K562 (cell line): ENCODE results near the gene RMP24.

ENCODE experiments used
- ATAC-seq: fragments of 200-7000 bp; cut with Tn5 transposase; 3 replicates; pipeline ENCODE4 v1.9.1; 2020; ENCODE audit warnings: moderate library complexity
- BruUV-seq: library from RNA; stranded (reverse); fragments of 400-500 nt; replicated peaks from 2 replicates; lab custom pipeline; 2021; lab: Mats Ljungman, UMichigan
- CTCF ChIA-PET: fragments of 300-600 bp; formaldehyde crosslinking; extraction: SDS; loops from one replicate; lab custom pipeline; 2021; ENCODE audit warnings: low intra/inter-chr PET ratio; lab: Yijun Ruan, JAX
- POLR2A ChIA-PET: fragments of 300-600, 350-650 bp; sonication (Branson Sonifier 250); formaldehyde crosslinking; extraction: SDS; loops from one replicate; lab custom pipeline; 2021; ENCODE audit warnings: antibody characterized with exemption, inconsistent platforms; lab: Yijun Ruan, JAX
- DNase-seq, 4 experiments: peaks; one replicate each; pipeline versions ENCODE4 v3.0.0 to v3.0.0-alpha.2; 2011 to 2018; ENCODE audit warnings: low spot score in 3 of 4, mixed read lengths in 3 of 4; ENCODE audit errors: extremely low read depth in 1 of 4
- FAIRE-seq: peaks from 2 replicates; lab custom pipeline; 2011; peaks lifted over from hg19 to GRCh38; lab: Jason Lieb, UNC
- H2AFZ ChIP-seq: 2 replicates; pipeline ENCODE4 v1.6.0; 2011; ENCODE audit warnings: low read depth, low read length, control low read depth, inconsistent platforms
- H3K27ac ChIP-seq: fragments of 200-600 bp; 3 replicates; pipeline ENCODE4 v1.8.0; 2011; ENCODE audit warnings: low read depth, mild to moderate bottlenecking, control low read depth, inconsistent platforms, low read length, moderate library complexity, mixed read lengths; ENCODE audit errors: extremely low read depth
- H3K27me3 ChIP-seq, 2 experiments: fragments of 300-600 bp in 1 of 2; 2 replicates in 1 of 2; 3 replicates in 1 of 2; pipeline versions ENCODE4 v1.6.0 to v1.8.0; 2011; ENCODE audit warnings: inconsistent platforms in 2 of 2, low read length in 2 of 2, mild to moderate bottlenecking in 1 of 2, mixed read lengths in 1 of 2, moderate library complexity in 1 of 2; ENCODE audit not compliant: control insufficient read depth in 2 of 2, insufficient read depth in 2 of 2
- H3K36me3 ChIP-seq: fragments of 300-600 bp; 3 replicates; pipeline ENCODE4 v1.8.0; 2011; ENCODE audit warnings: mild to moderate bottlenecking, low read length, inconsistent platforms; ENCODE audit not compliant: control insufficient read depth, insufficient read depth
- H3K4me1 ChIP-seq, 2 experiments: fragments of 200-600 bp in 1 of 2; replicated peaks in 1 of 2; 2 replicates in 1 of 2; 3 replicates in 1 of 2; pipeline versions ENCODE4 v1.5.1 to v1.8.0; 2011; ENCODE audit warnings: inconsistent platforms in 2 of 2, low read length in 2 of 2, mild to moderate bottlenecking in 1 of 2, mixed read lengths in 1 of 2, moderate library complexity in 1 of 2; ENCODE audit not compliant: control insufficient read depth in 2 of 2, insufficient read depth in 2 of 2
- H3K4me2 ChIP-seq: 2 replicates; pipeline ENCODE4 v1.6.1; 2011; ENCODE audit warnings: low read length, control low read depth, inconsistent platforms, mixed read lengths; ENCODE audit not compliant: insufficient read depth
- H3K4me3 ChIP-seq: fragments of 200-600 bp; sonication (generic), shearing (Covaris generic); 2 replicates; pipeline ENCODE4 v1.5.1; 2016; ENCODE audit warnings: control low read depth, inconsistent platforms
- H3K79me2 ChIP-seq: fragments of 200-600 bp; 3 replicates; pipeline ENCODE4 v1.8.0; 2011; ENCODE audit warnings: low read length, inconsistent platforms; ENCODE audit not compliant: control insufficient read depth, insufficient read depth
- H3K9ac ChIP-seq, 2 experiments: 2 replicates each; pipeline versions ENCODE4 v1.6.0 to v1.6.1; 2011; ENCODE audit warnings: low read depth in 2 of 2, low read length in 2 of 2, control low read depth in 1 of 2, inconsistent platforms in 1 of 2, mild to moderate bottlenecking in 1 of 2, mixed read lengths in 1 of 2; ENCODE audit not compliant: insufficient read depth in 1 of 2
- H3K9me1 ChIP-seq: one replicate; pipeline ENCODE4 v1.6.0; 2011; ENCODE audit warnings: inconsistent platforms, mild to moderate bottlenecking, low read length, moderate library complexity; ENCODE audit not compliant: control insufficient read depth, insufficient read depth
- H3K9me3 ChIP-seq: replicated peaks from 2 replicates; pipeline ENCODE4 v1.5.1; 2011; ENCODE audit warnings: low read depth, low read length, inconsistent platforms; ENCODE audit not compliant: control insufficient read depth, insufficient read depth
- H4K20me1 ChIP-seq: replicated peaks from 2 replicates; pipeline ENCODE4 v1.6.1; 2011; ENCODE audit warnings: low read length, inconsistent platforms, mixed read lengths; ENCODE audit not compliant: control insufficient read depth, insufficient read depth
- ATF3 ChIP-seq, 2 experiments: fragments of 450-650 bp in 1 of 2; sonication (generic) in 1 of 2; formaldehyde crosslinking in 1 of 2; IDR thresholded peaks in 1 of 2; conservative IDR thresholded peaks in 1 of 2; 2 replicates each; pipeline versions ENCODE4 v1.6.1 to v1.8.1; 2016 to 2023; ENCODE audit warnings: mild to moderate bottlenecking in 2 of 2, moderate library complexity in 2 of 2, inconsistent platforms in 1 of 2, missing genetic modification reagents in 1 of 2
- ATF7 ChIP-seq: fragments of 450-650 bp; IDR thresholded peaks from 2 replicates; pipeline ENCODE4 v1.7.1; 2014; ENCODE audit warnings: mild to moderate bottlenecking, moderate library complexity
- CC2D1A ChIP-seq: fragments of 450-650 bp; IDR thresholded peaks from 2 replicates; pipeline ENCODE4 v1.6.1; 2017; ENCODE audit warnings: mild to moderate bottlenecking
- CEBPG ChIP-seq, 3 experiments: fragments of 200-800 bp in 1 of 3; sonication (Bioruptor generic) in 1 of 3; sonication (generic) in 1 of 3; formaldehyde crosslinking in 1 of 3; IDR thresholded peaks in 2 of 3; conservative IDR thresholded peaks in 1 of 3; 2 replicates each; pipeline versions ENCODE4 v1.6.1 to v1.8.0; 2016 to 2022; ENCODE audit warnings: missing compliant biosample characterization in 2 of 3, missing genetic modification characterization in 2 of 3, mild to moderate bottlenecking in 1 of 3, missing genetic modification reagents in 1 of 3
- JUND ChIP-seq, 2 experiments: IDR thresholded peaks; 2 replicates in 1 of 2; 3 replicates in 1 of 2; pipeline ENCODE4 v1.6.1; 2011; ENCODE audit warnings: borderline replicate concordance in 2 of 2, low read depth in 2 of 2, low read length in 2 of 2, improper control_type of control experiment in 1 of 2, missing biosample characterization in 1 of 2, missing genetic modification characterization in 1 of 2, missing genetic modification reagents in 1 of 2
- KDM1A ChIP-seq, 2 experiments: fragments of 450-650 bp; IDR thresholded peaks; 2 replicates each; pipeline ENCODE4 v1.6.1; 2016; ENCODE audit warnings: mild to moderate bottlenecking in 2 of 2
- LCOR ChIP-seq: sonication (generic); formaldehyde crosslinking; IDR thresholded peaks from 2 replicates; pipeline ENCODE4 v1.8.0; 2022; ENCODE audit warnings: mild to moderate bottlenecking, missing genetic modification reagents
- MTF1 ChIP-seq: fragments of 250-450 bp; sonication (Bioruptor Pico); IDR thresholded peaks from 2 replicates; pipeline ENCODE4 v1.9.0; 2021; ENCODE audit warnings: moderate library complexity, mild to moderate bottlenecking, inconsistent platforms, borderline replicate concordance
- NRF1 ChIP-seq, 2 experiments: fragments of 450-650 bp; IDR thresholded peaks in 1 of 2; conservative IDR thresholded peaks in 1 of 2; 2 replicates each; pipeline ENCODE4 v1.6.1; 2014; ENCODE audit warnings: mild to moderate bottlenecking in 2 of 2
- PCBP1 ChIP-seq: fragments of 200-400 bp; formaldehyde crosslinking; IDR thresholded peaks from 2 replicates; pipeline ENCODE4 v1.6.1; 2018; ENCODE audit warnings: mild to moderate bottlenecking, low read depth, low read length; ENCODE audit not compliant: poor library complexity, severe bottlenecking
- POLR2H ChIP-seq: IDR thresholded peaks from 2 replicates; pipeline ENCODE4 v1.6.1; 2016; ENCODE audit warnings: missing genetic modification characterization, low read depth, mild to moderate bottlenecking, control low read depth, missing compliant biosample characterization, moderate library complexity
- POLR3A ChIP-seq: IDR thresholded peaks from 2 replicates; pipeline ENCODE4 v1.6.1; 2011; ENCODE audit warnings: borderline replicate concordance, mild to moderate bottlenecking, moderate library complexity; ENCODE audit not compliant: insufficient read length, insufficient read depth; ENCODE audit errors: extremely low read depth
- PYGO2 ChIP-seq: fragments of 450-650 bp; IDR thresholded peaks from 2 replicates; pipeline ENCODE4 v1.6.1; 2016; ENCODE audit warnings: mild to moderate bottlenecking, missing genetic modification characterization, moderate library complexity, missing compliant biosample characterization
- RCOR1 ChIP-seq, 2 experiments: IDR thresholded peaks; 2 replicates each; pipeline ENCODE4 v1.6.1; 2012; ENCODE audit warnings: low read depth in 2 of 2, low read length in 2 of 2, borderline replicate concordance in 1 of 2, improper control_type of control experiment in 1 of 2
- SRF ChIP-seq, 2 experiments: fragments of 250-450, 450-650 bp in 1 of 2; sonication (Bioruptor Pico) in 1 of 2; sonication (generic) in 1 of 2; formaldehyde crosslinking; IDR thresholded peaks; 2 replicates each; pipeline versions ENCODE4 v1.5.0 to v1.5.1; 2020 to 2022; ENCODE audit warnings: mild to moderate bottlenecking in 1 of 2, missing genetic modification reagents in 1 of 2
- SUPT5H ChIP-seq: fragments of 450-650 bp; IDR thresholded peaks from 2 replicates; pipeline ENCODE4 v1.6.1; 2016
- TRIM24 ChIP-seq, 2 experiments: fragments of 450-650 bp; IDR thresholded peaks; 2 replicates each; pipeline ENCODE4 v1.6.1; 2016
- ZNF263 ChIP-seq: sonication (generic); formaldehyde crosslinking; IDR thresholded peaks from 2 replicates; pipeline ENCODE4 v1.8.0; 2022; ENCODE audit warnings: mild to moderate bottlenecking, missing genetic modification reagents, borderline replicate concordance
- ZNF324 ChIP-seq: fragments of 250-450 bp; sonication (Bioruptor Pico); IDR thresholded peaks from 2 replicates; pipeline ENCODE4 v1.4.0; 2020; ENCODE audit warnings: mild to moderate bottlenecking
- ZNF408 ChIP-seq: fragments of 250-450 bp; sonication (Bioruptor Pico); IDR thresholded peaks from 2 replicates; pipeline ENCODE4 v1.4.0; 2020; ENCODE audit warnings: low read depth, mild to moderate bottlenecking, moderate library complexity
- ZNF668 ChIP-seq: fragments of 250-450 bp; sonication (Bioruptor Pico); IDR thresholded peaks from 2 replicates; pipeline ENCODE4 v1.8.0; 2022; ENCODE audit warnings: mild to moderate bottlenecking, inconsistent platforms
- WGBS: fragments of 100-300 bp; shearing (Covaris generic); methylation state at CpG from one replicate; pipeline ENCODE4 v1.1.6; 2016; ENCODE audit warnings: low coverage, mixed read lengths; ENCODE audit not compliant: insufficient coverage; ENCODE audit errors: missing lambda C conversion rate; 5-methylcytosine and 5-hydroxymethylcytosine counted together
- in situ Hi-C: fragments of 300-500 bp; cut with MboI; formaldehyde crosslinking; loops from 4 replicates; pipeline ENCODE4 v1.15.0; 2018; ENCODE audit warnings: inconsistent platforms, mixed read lengths
- intact Hi-C: fragments of 100-400 bp; cut with micrococcal nuclease; formaldehyde crosslinking; loops from 2 replicates; pipeline ENCODE4 v1.14.2; 2022

Gene RMP24

GRCh38 chr18:35927430-35927829 is 45.0 kb upstream of the RMP24 start (continued):
- TF ChIP-seq ZNF263 (CRISPR knock-in tag) (no peak), ZNF668 (CRISPR knock-in tag) (no peak), KDM1A (IDR thresholded peaks at IDR 0.05) (no peak), CC2D1A (no peak), PCBP1 (no peak), SRF (CRISPR knock-in tag; IDR thresholded peaks at IDR 0.05) (no peak)

- no peak for DNase-seq
- Histone ChIP-seq H3K4me3 (no peak overlapping the region), H3K4me2 (no peak overlapping the region), H3K79me2 (no peaks in the 10 kb centered on the region), H3K9me1 (no peaks in the 10 kb centered on the region), H3K27me3 (no peaks in the 10 kb centered on the region), H3K4me1 (no peaks in the 10 kb centered on the region), H3K36me3 (no peaks in the 10 kb centered on the region), H4K20me1 (no peaks in the 10 kb centered on the region), H3K27ac (no peak overlapping the region), H3K9ac (no peak overlapping the region), H2AFZ (no peak overlapping the region), H3K9me3 (no peaks in the 10 kb centered on the region)
- WGBS = 0% methylated on average over 8 of the region's 8 CpGs
- FAIRE-seq = no peak
- in situ Hi-C loops (no loop called here), intact Hi-C loops (no loop called here)
- CTCF ChIA-PET = no interaction called here
- ATAC-seq = peak; percentile 45
- POLR2A ChIA-PET = no interaction called here
- BruUV-seq = no TSS peak
- TF ChIP-seq MTF1 = no peak
- TF ChIP-seq RCOR1 (IDR thresholded peaks at IDR 0.05; ENCODE audit: borderline replicate concordance in 1 of 2, low read depth in 2 of 2, low read length in 2 of 2) = peak in 1 of 2 experiments; percentile 16; a peak in 1 of 4 replicates
- TF ChIP-seq SUPT5H = no peak
- TF ChIP-seq JUND (IDR thresholded peaks at IDR 0.05; ENCODE audit: borderline replicate concordance, low read depth, low read length) = peak; percentile 72
- no peak; the same call in 2 of the 3 replicates for TF ChIP-seq JUND (tag; IDR thresholded peaks at IDR 0.05; ENCODE audit: borderline replicate concordance, low read depth, low read length)
- no peak for TF ChIP-seq LCOR (CRISPR knock-in tag)
- peak; percentile 87 for TF ChIP-seq ATF3 (IDR thresholded peaks at IDR 0.05)
- TF ChIP-seq ATF3 (CRISPR knock-in tag; conservative IDR thresholded peaks at IDR 0.05) = no peak
- 0 out of 4 replicates have a peak, but pooled peaks of 1 of the 2 experiments have one; percentile 14 for TF ChIP-seq NRF1 (conservative IDR thresholded peaks at IDR 0.05 in 1 of 2, IDR thresholded peaks at IDR 0.05 in 1 of 2)
- peak; percentile 60 for TF ChIP-seq CEBPG (CRISPR knock-in tag; IDR thresholded peaks at IDR 0.05)
- TF ChIP-seq CEBPG (tag; conservative IDR thresholded peaks at IDR 0.05 in 1 of 2, IDR thresholded peaks at IDR 0.05 in 1 of 2) = peak; percentile 49 to 96
- TF ChIP-seq ZNF408 (CRISPR knock-in tag) = no peak
- peak; percentile 97 for TF ChIP-seq POLR2H (tag)
- no peak for TF ChIP-seq PYGO2 (tag)
- TF ChIP-seq TRIM24 (IDR thresholded peaks at IDR 0.05) = peak in 1 of 2 experiments; percentile 50; a peak in 2 of 4 replicates
- peak; percentile 45 for TF ChIP-seq POLR3A
- peak; percentile 61; the same call in 1 of the 2 replicates for TF ChIP-seq ATF7
- no peak for TF ChIP-seq ZNF324 (CRISPR knock-in tag)
Measured at GRCh38 chr18:35933982-35934381, 38.5 kb upstream of the RMP24 start.
